C4-2B (cell line): Measurements from ENCODE around the gene SULT1B1.

Experiments
- H3K27ac ChIP-seq: fragments of 450-650 bp; 2 replicates; pipeline ENCODE4 v1.5.1; 2017
- CTCF ChIP-seq: fragments of 450-650 bp; conservative IDR thresholded peaks from 2 replicates; pipeline ENCODE4 v1.5.1; 2017; ENCODE audit warnings: mild to moderate bottlenecking
- ZFX ChIP-seq: fragments of 450-650 bp; IDR thresholded peaks from 2 replicates; pipeline ENCODE4 v1.6.1; 2017

SULT1B1 gene

GRCh38 chr4:69749771-69750170, 10.6 kb downstream of the SULT1B1 start:
- H3K27ac ChIP-seq: no peak overlapping the region

GRCh38 chr4:69748173-69748572, 12.2 kb downstream of the SULT1B1 start:
- TF ChIP-seq CTCF (no peak), ZFX (no peak)
- no peak overlapping the region for H3K27ac ChIP-seq

More at GRCh38 chr4:69749771-69750170, 10.6 kb downstream of the SULT1B1 start:
- TF ChIP-seq ZFX (no peak), CTCF (no peak)

- no peak for TF ChIP-seq ZFX
- no peak for TF ChIP-seq CTCF
- H3K27ac ChIP-seq: no peak overlapping the region
Observed at GRCh38 chr4:69744157-69744478, 16.3 kb downstream of the SULT1B1 start.

DNA sequence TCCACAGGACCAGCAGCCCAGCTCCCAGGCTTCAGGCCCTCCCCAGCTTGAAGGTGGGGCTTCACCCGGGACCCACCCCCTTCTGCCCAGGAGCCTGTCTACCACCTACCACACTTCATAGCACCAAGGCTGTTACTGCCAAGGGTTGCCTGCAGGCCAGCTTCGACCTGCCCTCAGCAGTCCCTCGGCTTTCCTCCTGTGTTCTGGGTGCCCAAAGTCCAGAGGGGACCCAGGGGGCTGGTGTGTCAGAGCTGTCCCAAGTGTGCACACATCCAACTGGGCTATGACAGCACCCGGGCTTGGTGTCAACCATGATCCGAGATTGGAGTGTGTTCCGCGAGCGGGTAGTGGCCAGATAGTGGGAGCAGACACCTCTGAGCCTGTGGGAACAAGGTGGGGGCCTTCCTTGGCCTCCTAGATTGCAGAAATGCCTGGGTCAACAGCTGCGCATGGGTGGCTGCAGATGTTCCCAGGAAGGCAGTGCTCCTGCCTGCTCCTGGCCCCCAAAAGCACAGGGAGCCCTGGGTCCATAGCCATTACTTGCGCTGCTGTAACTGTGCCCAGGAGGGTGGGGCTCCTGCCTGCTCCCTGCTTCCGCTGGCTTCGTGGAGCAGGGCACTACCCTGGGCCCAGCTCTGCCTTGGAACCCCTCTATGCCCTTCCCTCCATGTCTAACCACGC, 16.8 kb downstream of the SULT1B1 start:
- H3K27ac ChIP-seq: no peak overlapping the region
- TF ChIP-seq ZFX: no peak
- TF ChIP-seq CTCF: no peak

- TF ChIP-seq ZFX (no peak), CTCF (no peak)
- H3K27ac ChIP-seq: no peak overlapping the region
Observed at GRCh38 chr4:69742596-69742995, 17.8 kb downstream of the SULT1B1 start.

DNA sequence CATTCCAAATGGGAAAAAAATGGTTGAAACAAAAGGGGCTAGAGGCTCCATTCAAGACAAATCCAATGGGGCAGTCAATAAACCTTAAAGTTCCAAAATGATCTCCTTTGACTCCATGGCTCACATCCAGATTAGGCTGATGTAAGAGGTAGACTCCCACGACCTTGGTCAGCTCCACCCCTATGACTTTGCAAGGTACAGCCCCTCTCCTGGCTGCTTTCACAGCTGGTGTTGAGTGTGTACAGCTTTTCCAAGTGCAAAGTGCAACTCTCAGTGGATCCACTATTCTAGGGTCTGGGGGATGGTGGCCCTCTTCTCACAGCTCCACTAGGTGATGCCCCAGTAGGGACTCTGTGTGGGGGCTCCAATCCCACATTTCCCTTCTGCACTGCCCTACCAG, 21.5 kb downstream of the SULT1B1 start:
- no peak for TF ChIP-seq CTCF
- TF ChIP-seq ZFX: no peak
- no peak overlapping the region for H3K27ac ChIP-seq

DNA sequence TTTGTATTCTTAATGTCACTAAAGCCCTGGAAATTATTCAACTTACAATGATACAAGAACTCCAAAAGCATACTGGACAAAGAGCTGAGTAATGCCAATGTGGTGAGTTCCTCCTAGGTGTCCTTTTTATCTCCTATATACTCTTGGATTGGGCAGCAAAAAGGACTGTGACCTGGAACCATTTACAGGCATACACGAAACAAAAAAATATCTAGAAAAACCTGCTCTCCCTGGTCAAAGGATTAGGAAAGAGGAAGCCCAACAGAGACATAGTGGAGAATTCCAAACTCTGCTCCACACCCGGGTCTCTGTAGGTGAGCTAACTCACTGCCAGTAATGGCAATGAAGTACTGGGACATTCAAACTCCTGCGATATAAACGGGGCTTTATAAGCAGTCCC, 25.3 kb downstream of the SULT1B1 start:
- TF ChIP-seq ZFX (no peak), CTCF (no peak)
- H3K27ac ChIP-seq: no peak overlapping the region
